IMR-90 (cell line): ENCODE results near the gene IL11. TPM values are rescaled to one million over a fixed set of nuclear protein-coding genes. Genes with fewer than 3 reads are reported as not detected.

ENCODE experiments used
- ATAC-seq: fragments of 200-7000 bp; cut with Tn5 transposase; 2 replicates; pipeline ENCODE4 v1.9.1; 2020; ENCODE audit warnings: low read depth, mild to moderate bottlenecking, moderate library complexity
- BruUV-seq: library from RNA; stranded (reverse); fragments of 400-500 nt; replicated peaks from 2 replicates; lab custom pipeline; 2021; lab: Mats Ljungman, UMichigan
- CTCF ChIA-PET: fragments of 300-600 bp; formaldehyde crosslinking; extraction: SDS; loops from one replicate; lab custom pipeline; 2021; ENCODE audit warnings: antibody characterized with exemption; lab: Yijun Ruan, JAX
- POLR2A ChIA-PET: fragments of 300-600 bp; sonication (Branson Sonifier 250); formaldehyde crosslinking; loops from one replicate; lab custom pipeline; 2022; ENCODE audit warnings: antibody characterized with exemption; ENCODE audit not compliant: unreplicated experiment; lab: Charles Lee
- DNase-seq: peaks from one replicate; pipeline ENCODE4 v3.0.0; 2013
- H2AFZ ChIP-seq: replicated peaks from 2 replicates; pipeline ENCODE3; 2013; ENCODE audit warnings: low read length, mild to moderate bottlenecking; ENCODE audit not compliant: poor library complexity
- H2AK5ac ChIP-seq: 2 replicates; pipeline ENCODE4 v1.6.1; 2013; ENCODE audit warnings: low read depth, low read length, inconsistent platforms
- H2AK9ac ChIP-seq: replicated peaks from 2 replicates; pipeline ENCODE3; 2013; ENCODE audit warnings: mild to moderate bottlenecking, low read depth, low read length, moderate library complexity; ENCODE audit not compliant: poor library complexity
- H2BK120ac ChIP-seq: 2 replicates; pipeline ENCODE4 v1.6.1; 2013; ENCODE audit warnings: low read depth, low read length, inconsistent platforms
- H2BK15ac ChIP-seq: 3 replicates; pipeline ENCODE4 v1.6.1; 2013; ENCODE audit warnings: low read depth, low read length, inconsistent platforms
- H2BK20ac ChIP-seq: 2 replicates; pipeline ENCODE4 v1.6.1; 2013; ENCODE audit warnings: low read depth, mild to moderate bottlenecking, inconsistent platforms, low read length, moderate library complexity
- H2BK5ac ChIP-seq: 2 replicates; pipeline ENCODE4 v1.6.1; 2013; ENCODE audit warnings: mild to moderate bottlenecking, low read depth, low read length, inconsistent platforms; ENCODE audit not compliant: poor library complexity, severe bottlenecking
- H3K14ac ChIP-seq: replicated peaks from 2 replicates; pipeline ENCODE4 v1.6.1; 2013; ENCODE audit warnings: low read depth, low read length, inconsistent platforms
- H3K18ac ChIP-seq: 2 replicates; pipeline ENCODE4 v1.6.1; 2013; ENCODE audit warnings: low read depth, low read length, control low read depth
- H3K23ac ChIP-seq: 2 replicates; pipeline ENCODE4 v1.6.1; 2013; ENCODE audit warnings: low read depth, low read length, inconsistent platforms
- H3K27ac ChIP-seq: 2 replicates; pipeline ENCODE4 v1.5.1; 2013; ENCODE audit warnings: mild to moderate bottlenecking, control low read depth, low read length; ENCODE audit not compliant: insufficient read depth
- H3K27me3 ChIP-seq: 2 replicates; pipeline ENCODE4 v1.6.1; 2013; ENCODE audit warnings: low read length; ENCODE audit not compliant: control insufficient read depth, insufficient read depth
- H3K36me3 ChIP-seq: 2 replicates; pipeline ENCODE4 v1.6.1; 2013; ENCODE audit warnings: low read length, mixed read lengths; ENCODE audit not compliant: control insufficient read depth, insufficient read depth
- H3K4ac ChIP-seq: 2 replicates; pipeline ENCODE4 v1.6.1; 2013; ENCODE audit warnings: low read depth, low read length, inconsistent platforms
- H3K4me1 ChIP-seq: 2 replicates; pipeline ENCODE4 v1.6.1; 2013; ENCODE audit warnings: low read length, mixed read lengths; ENCODE audit not compliant: control insufficient read depth, insufficient read depth
- H3K4me2 ChIP-seq: 2 replicates; pipeline ENCODE4 v1.6.1; 2013; ENCODE audit warnings: low read depth, mild to moderate bottlenecking, control low read depth, low read length, moderate library complexity
- H3K4me3 ChIP-seq: 2 replicates; pipeline ENCODE4 v1.5.1; 2013; ENCODE audit warnings: low read depth, mild to moderate bottlenecking, control low read depth, low read length, moderate library complexity; ENCODE audit not compliant: insufficient read depth
- H3K56ac ChIP-seq: 2 replicates; pipeline ENCODE4 v1.6.1; 2013; ENCODE audit warnings: low read length, inconsistent platforms; ENCODE audit not compliant: insufficient read depth; ENCODE audit errors: extremely low read depth
- H3K79me1 ChIP-seq, 2 experiments: 2 replicates each; pipeline ENCODE4 v1.6.1; 2013; ENCODE audit warnings: low read length in 2 of 2, inconsistent platforms in 1 of 2, low read depth in 1 of 2
- H3K9ac ChIP-seq: 2 replicates; pipeline ENCODE4 v1.6.1; 2013; ENCODE audit warnings: low read depth, low read length, control low read depth
- H3K9me1 ChIP-seq: 2 replicates; pipeline ENCODE4 v1.6.1; 2013; ENCODE audit warnings: low read length, inconsistent platforms; ENCODE audit not compliant: insufficient read depth
- H3K9me3 ChIP-seq: 2 replicates; pipeline ENCODE4 v1.6.1; 2013; ENCODE audit warnings: low read length; ENCODE audit not compliant: control insufficient read depth, insufficient read depth
- H4K20me1 ChIP-seq: 2 replicates; pipeline ENCODE4 v1.6.1; 2013; ENCODE audit warnings: low read length, inconsistent platforms; ENCODE audit not compliant: insufficient read depth
- H4K5ac ChIP-seq: 2 replicates; pipeline ENCODE4 v1.6.1; 2013; ENCODE audit warnings: mild to moderate bottlenecking, low read depth, low read length, control low read depth
- H4K8ac ChIP-seq, 2 experiments: 2 replicates each; pipeline ENCODE4 v1.6.1; 2013; ENCODE audit warnings: low read depth in 2 of 2, low read length in 2 of 2, control low read depth in 1 of 2, inconsistent platforms in 1 of 2
- H4K91ac ChIP-seq: 2 replicates; pipeline ENCODE4 v1.6.1; 2013; ENCODE audit warnings: low read depth, low read length, inconsistent platforms; ENCODE audit not compliant: insufficient read depth
- CEBPB ChIP-seq: IDR thresholded peaks from 2 replicates; pipeline ENCODE4 v1.6.1; 2012; ENCODE audit warnings: low read depth, low read length, improper control_type of control experiment
- CHD1 ChIP-seq: IDR thresholded peaks from 2 replicates; pipeline ENCODE4 v1.6.1; 2012; ENCODE audit warnings: low read depth, low read length, improper control_type of control experiment
- ELK1 ChIP-seq: fragments of 150-350 bp; IDR thresholded peaks from 2 replicates; pipeline ENCODE4 v1.6.1; 2016; ENCODE audit warnings: low read depth, mild to moderate bottlenecking, low read length, moderate library complexity, borderline replicate concordance
- FOS ChIP-seq: fragments of 150-350 bp; IDR thresholded peaks from 2 replicates; pipeline ENCODE4 v1.6.1; 2016; ENCODE audit warnings: low read depth, low read length
- MAFK ChIP-seq: IDR thresholded peaks from 2 replicates; pipeline ENCODE4 v1.6.1; 2012; ENCODE audit warnings: low read depth, low read length, improper control_type of control experiment
- MAZ ChIP-seq: IDR thresholded peaks from 2 replicates; pipeline ENCODE4 v1.6.1; 2012; ENCODE audit warnings: low read depth, mild to moderate bottlenecking, low read length, improper control_type of control experiment, moderate library complexity, borderline replicate concordance
- MXI1 ChIP-seq: IDR thresholded peaks from 2 replicates; pipeline ENCODE4 v1.6.1; 2012; ENCODE audit warnings: low read depth, mild to moderate bottlenecking, low read length, moderate library complexity, borderline replicate concordance
- RFX5 ChIP-seq: IDR thresholded peaks from 2 replicates; pipeline ENCODE4 v1.8.0; 2012; ENCODE audit warnings: low read depth, mild to moderate bottlenecking, low read length, moderate library complexity
- SMC3 ChIP-seq: fragments of 150-350 bp; IDR thresholded peaks from 2 replicates; pipeline ENCODE4 v1.6.1; 2016; ENCODE audit warnings: low read depth, mild to moderate bottlenecking, antibody characterized with exemption, low read length, moderate library complexity
- WGBS, 2 experiments: methylation state at CpG; one replicate each; pipeline versions ENCODE4 v1.1.5 to v1.1.7; 2013; ENCODE audit warnings: missing lambda C conversion rate in 2 of 2; ENCODE audit not compliant: insufficient read length in 1 of 2; ENCODE audit errors: extremely low coverage in 2 of 2; 5-methylcytosine and 5-hydroxymethylcytosine counted together
- dilution Hi-C: fragments of 300-500 bp; cut with HindIII; formaldehyde crosslinking; loops from one replicate; pipeline ENCODE4 v1.14.3; 2018; ENCODE audit warnings: low sequenced_read_pairs; ENCODE audit not compliant: unreplicated experiment
- in situ Hi-C: fragments of 300-500 bp; cut with MboI; formaldehyde crosslinking; loops from 3 replicates; pipeline ENCODE4 v1.14.3; 2019; ENCODE audit warnings: low sequenced_read_pairs, inconsistent platforms, mixed read lengths
- intact Hi-C: fragments of 100-400 bp; cut with micrococcal nuclease; formaldehyde crosslinking; loops from 2 replicates; pipeline ENCODE4 v1.10.0; 2022
- polyA plus RNA-seq, 3 experiments: library from polyadenylated mRNA; depleted of rRNA; stranded (reverse); fragments of >200 nt; gene quantifications; 2 replicates each; pipeline ENCODE4 v1.2.3, GENCODE V29; 2012; ENCODE audit warnings: low replicate concordance in 1 of 3
- total RNA-seq: library from RNA; depleted of rRNA; stranded (reverse); fragments of >200 nt; gene quantifications from 2 replicates; pipeline ENCODE4 v1.2.3, GENCODE V29; 2012

The IL11 gene
- total and polyA plus RNA-seq, 2 of the 4 experiments (the other 2 are of a cell fraction): 14.3 to 33.6 TPM

- intact Hi-C loops (loop anchor here (5.0 kb wide), 2 partner anchors 87 to 107 kb away; partner anchors contain the start of genes BRSK1 and HSPBP1), dilution Hi-C loops (no loop called here), in situ Hi-C loops (loop anchor here (10.0 kb wide), 1 partner anchor 95 kb away; no protein-coding TSS in a partner anchor)
- Histone ChIP-seq H3K56ac (no peak overlapping the region), H3K4me2 (no peak overlapping the region; the same call in 1 of the 2 replicates), H4K8ac (peak overlapping the region in 1 of 2 experiments; percentile 13; a peak in 1 of 4 replicates), H2AFZ (no peak overlapping the region), H2AK5ac (peak overlapping the region; percentile 4; the same call in 1 of the 2 replicates), H3K4me3 (no peak overlapping the region), H4K20me1 (peaks cover 75% of the 10 kb centered on the region), H3K27ac (no peak overlapping the region), H3K4me1 (peaks cover 41% of the 10 kb centered on the region), H3K36me3 (peaks cover 48% of the 10 kb centered on the region), H2BK120ac (no peak overlapping the region), H2BK15ac (no peak overlapping the region), H2BK20ac (no peak overlapping the region), H4K91ac (no peak overlapping the region), H3K4ac (no peak overlapping the region), H3K9ac (no peak overlapping the region; the same call in 1 of the 2 replicates), H3K9me1 (peaks cover 31% of the 10 kb centered on the region), H3K23ac (peak overlapping the region; percentile 18; the same call in 1 of the 2 replicates), H3K18ac (no peak overlapping the region), H3K9me3 (no peaks in the 10 kb centered on the region), H4K5ac (no peak overlapping the region), H2BK5ac (no peak overlapping the region), H3K27me3 (no peaks in the 10 kb centered on the region), H2AK9ac (peak overlapping the region; percentile 63), H3K79me1 (peaks cover 21 to 66% of the 10 kb centered on the region in 2 experiments), H3K14ac (no peak overlapping the region)
- no peak for ATAC-seq
- TF ChIP-seq RFX5 (no peak), MAZ (no peak), CHD1 (no peak), FOS (no peak), MXI1 (no peak), CEBPB (no peak), ELK1 (no peak), MAFK (no peak), SMC3 (no peak)
- 93% methylated on average over 9 of the region's 21 CpGs; no CpG with 5 or more reads in 1 of the 2 experiments for WGBS, 2 experiments
- CTCF ChIA-PET: no interaction called here
- no TSS peak for BruUV-seq
- POLR2A ChIA-PET: interaction anchor here (1.3 kb wide), 1 partner anchor 17 kb away, joined by 3 read pairs; no protein-coding TSS in a partner anchor
- DNase-seq: no peak
Measured at GRCh38 chr19:55389386-55390317, 19.4 kb upstream of the IL11 start.
